Measurements from ENCODE around the gene NCMAP. TPM values are rescaled to one million over a fixed set of nuclear protein-coding genes. Genes with fewer than 3 reads are reported as not detected.

The NCMAP gene
- total RNA-seq, 2 experiments from 2014 or later: 0.99 to 1.1 TPM

DNA sequence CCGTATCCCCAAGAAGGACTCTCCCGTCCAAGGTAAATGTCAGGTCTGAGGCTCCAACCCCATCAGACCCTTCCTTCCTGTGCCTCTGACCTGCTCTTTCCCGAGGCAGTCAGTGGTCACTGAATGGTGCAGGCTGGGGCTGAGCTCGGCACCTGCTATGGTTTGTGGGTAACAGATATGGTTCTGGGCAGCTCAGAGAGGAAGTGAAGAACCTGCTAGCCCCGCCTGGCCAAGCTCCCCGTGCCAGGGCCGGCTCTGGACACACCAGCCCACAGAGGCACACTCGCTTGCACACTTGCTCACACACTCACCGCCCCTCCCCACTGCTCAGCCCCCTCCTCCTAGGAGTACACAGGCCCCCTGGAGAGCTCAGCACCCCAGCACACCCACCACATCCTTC lies 16.4 kb downstream of the NCMAP start:
- Histone ChIP-seq H3K4me3 (ENCODE audit: low read depth, low read length, poor library complexity, severe bottlenecking) (no peak overlapping the region), H2AFZ (ENCODE audit: low read length) (no peak overlapping the region), H3K27ac (ENCODE audit: low read depth, low read length, poor library complexity, severe bottlenecking) (no peak overlapping the region), H3K4me2 (ENCODE audit: low read length) (no peak overlapping the region), H3K4me1 (ENCODE audit: insufficient read depth, low read length, poor library complexity, severe bottlenecking) (peaks cover 15% of the 10 kb centered on the region), H4K20me1 (ENCODE audit: insufficient read depth, low read length) (no peaks in the 10 kb centered on the region), H3K9me3 (ENCODE audit: low read length) (no peaks in the 10 kb centered on the region), H3K36me3 (ENCODE audit: insufficient read depth, low read length) (no peaks in the 10 kb centered on the region), H3K9me2 (ENCODE audit: insufficient read depth, low read length) (no peaks in the 10 kb centered on the region), H3K79me2 (ENCODE audit: insufficient read depth, low read depth, low read length) (no peaks in the 10 kb centered on the region)
- no TSS peak for BruUV-seq (replicated peaks)
- intact Hi-C loops (cut with micrococcal nuclease; ENCODE audit: unreplicated experiment): no loop called here
- TF ChIP-seq EZH2phosphoT487 (IDR thresholded peaks at IDR 0.05; ENCODE audit: borderline replicate concordance, low read depth, low read length): no peak
- TF ChIP-seq, protein P1, sequence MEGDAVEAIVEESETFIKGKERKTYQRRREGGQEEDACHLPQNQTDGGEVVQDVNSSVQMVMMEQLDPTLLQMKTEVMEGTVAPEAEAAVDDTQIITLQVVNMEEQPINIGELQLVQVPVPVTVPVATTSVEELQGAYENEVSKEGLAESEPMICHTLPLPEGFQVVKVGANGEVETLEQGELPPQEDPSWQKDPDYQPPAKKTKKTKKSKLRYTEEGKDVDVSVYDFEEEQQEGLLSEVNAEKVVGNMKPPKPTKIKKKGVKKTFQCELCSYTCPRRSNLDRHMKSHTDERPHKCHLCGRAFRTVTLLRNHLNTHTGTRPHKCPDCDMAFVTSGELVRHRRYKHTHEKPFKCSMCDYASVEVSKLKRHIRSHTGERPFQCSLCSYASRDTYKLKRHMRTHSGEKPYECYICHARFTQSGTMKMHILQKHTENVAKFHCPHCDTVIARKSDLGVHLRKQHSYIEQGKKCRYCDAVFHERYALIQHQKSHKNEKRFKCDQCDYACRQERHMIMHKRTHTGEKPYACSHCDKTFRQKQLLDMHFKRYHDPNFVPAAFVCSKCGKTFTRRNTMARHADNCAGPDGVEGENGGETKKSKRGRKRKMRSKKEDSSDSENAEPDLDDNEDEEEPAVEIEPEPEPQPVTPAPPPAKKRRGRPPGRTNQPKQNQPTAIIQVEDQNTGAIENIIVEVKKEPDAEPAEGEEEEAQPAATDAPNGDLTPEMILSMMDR (conservative IDR thresholded peaks at IDR 0.05; ENCODE audit: low read length): no peak
- ChIA-PET CTCF (ENCODE audit: unreplicated experiment) (interaction anchor here (1.0 kb wide), 1 partner anchor 15 kb away, joined by 3 read pairs; no protein-coding TSS in a partner anchor), POLR2A (interaction anchor here (0.6 to 1.0 kb wide), 2 partner anchors 12 to 15 kb away, joined by 3 to 4 read pairs; no protein-coding TSS in a partner anchor)
- no peak for DNase-seq (ENCODE audit: low spot score)

DNA sequence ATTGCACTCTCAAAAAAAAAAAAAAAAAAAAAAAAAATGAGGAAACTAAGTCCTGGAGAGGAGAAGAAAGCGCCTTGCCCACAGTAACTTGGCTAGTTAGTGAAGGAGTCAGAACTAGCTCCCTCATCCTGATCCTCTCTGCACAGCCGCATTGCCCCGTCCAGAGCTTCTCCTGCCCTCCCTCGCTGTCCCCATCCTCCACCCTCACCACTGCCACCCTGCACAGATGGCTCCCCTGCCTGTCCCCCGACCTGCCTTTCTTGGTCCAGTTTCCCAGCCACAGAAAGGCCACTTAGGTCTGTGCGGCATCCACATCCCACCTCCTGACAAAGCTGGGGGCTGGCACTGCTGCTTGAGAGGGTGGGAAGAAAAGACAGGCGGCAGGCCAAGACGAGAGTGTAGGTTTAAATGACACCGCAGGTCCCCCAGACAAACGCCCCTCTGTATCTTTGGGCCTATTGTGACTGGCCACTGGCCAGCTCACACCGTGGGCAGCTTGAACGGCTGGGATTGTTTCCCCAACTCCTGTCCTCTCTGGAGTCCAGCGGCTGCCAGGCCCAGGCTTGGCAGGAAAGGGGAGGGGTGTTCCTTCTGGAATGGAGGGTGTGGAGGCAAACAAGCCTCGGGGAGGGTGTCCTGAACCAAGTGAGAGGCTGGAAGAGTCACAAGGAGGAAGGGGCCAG lies 20.2 kb downstream of the NCMAP start:
- BruUV-seq (replicated peaks): no TSS peak

More for the DNA sequence above, 20.2 kb downstream of the NCMAP start:
- ChIA-PET CTCF (ENCODE audit: unreplicated experiment) (no interaction called here), POLR2A (interaction anchor here (0.7 kb wide), 1 partner anchor 27 kb away, joined by 4 read pairs; no protein-coding TSS in a partner anchor)
- no peak overlapping the region for H3K4me3 ChIP-seq (ENCODE audit: low read depth, low read length, poor library complexity, severe bottlenecking)
- H2AFZ ChIP-seq (ENCODE audit: low read length): no peak overlapping the region
- no peak for TF ChIP-seq EZH2phosphoT487 (IDR thresholded peaks at IDR 0.05; ENCODE audit: borderline replicate concordance, low read depth, low read length)
- TF ChIP-seq, protein P1 (conservative IDR thresholded peaks at IDR 0.05; ENCODE audit: low read length): no peak
- H4K20me1 ChIP-seq (ENCODE audit: insufficient read depth, low read length): no peaks in the 10 kb centered on the region
- intact Hi-C loops (cut with micrococcal nuclease; ENCODE audit: unreplicated experiment): no loop called here
- H3K4me2 ChIP-seq (ENCODE audit: low read length): no peak overlapping the region
- H3K79me2 ChIP-seq (ENCODE audit: insufficient read depth, low read depth, low read length): no peaks in the 10 kb centered on the region
- no peaks in the 10 kb centered on the region for H3K36me3 ChIP-seq (ENCODE audit: insufficient read depth, low read length)
- no peak for DNase-seq (ENCODE audit: low spot score)
- H3K9me2 ChIP-seq (ENCODE audit: insufficient read depth, low read length): no peaks in the 10 kb centered on the region
- no peak overlapping the region for H3K27ac ChIP-seq (ENCODE audit: low read depth, low read length, poor library complexity, severe bottlenecking)
- no peaks in the 10 kb centered on the region for H3K9me3 ChIP-seq (ENCODE audit: low read length)
- H3K4me1 ChIP-seq (ENCODE audit: insufficient read depth, low read length, poor library complexity, severe bottlenecking): peaks cover 3% of the 10 kb centered on the region

All from OCI-LY7 (cell line).